ENCODE measurements around the gene ZBTB25.

The ZBTB25 gene

GRCh38 chr14:64409126-64409920 is 94.3 kb downstream of the ZBTB25 start:
- TF ChIP-seq CTCF (IDR thresholded peaks at IDR 0.05; ENCODE audit: extremely low read depth, missing control alignments) = no peak
- peak; percentile 36 for DNase-seq (ENCODE audit: low spot score)

GRCh38 chr14:64407329-64407728 is 96.3 kb downstream of the ZBTB25 start:
- DNase-seq (ENCODE audit: low spot score) = no peak
- TF ChIP-seq CTCF (IDR thresholded peaks at IDR 0.05; ENCODE audit: extremely low read depth, missing control alignments) = no peak

DNA sequence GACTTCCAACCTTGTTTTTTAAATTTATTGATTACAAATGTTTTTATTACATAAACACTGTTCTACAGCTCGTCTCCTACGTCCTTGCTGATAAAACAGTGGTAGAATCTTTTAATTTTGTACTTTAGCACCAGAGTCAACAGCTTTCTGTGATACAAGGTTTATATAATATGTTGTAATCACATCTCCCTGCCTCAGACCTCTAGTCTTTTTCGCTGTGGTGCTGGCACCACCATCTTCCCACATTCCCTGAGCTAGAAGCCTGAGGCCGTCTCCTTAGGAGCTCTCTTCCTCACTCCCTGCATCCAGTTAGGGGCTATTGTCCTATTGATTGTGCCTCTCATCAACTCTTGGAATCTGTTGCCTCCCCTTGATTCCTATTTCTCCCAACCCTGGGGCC is 98.3 kb downstream of the ZBTB25 start:
- no peak for TF ChIP-seq CTCF (IDR thresholded peaks at IDR 0.05; ENCODE audit: extremely low read depth, missing control alignments)
- DNase-seq (ENCODE audit: low spot score) = no peak

DNA sequence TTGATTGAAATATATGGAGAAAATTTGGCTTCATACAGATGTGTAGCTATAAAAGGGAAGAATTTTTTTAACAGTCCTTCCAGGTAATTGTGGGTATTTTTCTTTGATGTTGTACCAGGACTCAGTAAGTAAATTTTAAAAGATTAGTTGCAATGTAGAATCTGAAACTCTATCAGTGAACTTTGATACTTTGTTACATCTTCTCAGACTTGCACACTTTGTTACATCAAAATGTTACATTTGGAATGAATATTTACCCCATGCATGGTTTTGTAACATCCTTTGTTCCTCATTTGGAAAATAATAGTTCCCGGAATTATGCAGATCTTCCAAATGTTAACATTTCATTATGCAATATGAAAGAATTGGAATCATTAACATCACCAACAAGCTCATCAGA is 101.7 kb downstream of the ZBTB25 start:
- no peak for DNase-seq (ENCODE audit: low spot score)
- no peak for TF ChIP-seq CTCF (IDR thresholded peaks at IDR 0.05; ENCODE audit: extremely low read depth, missing control alignments)

DNA sequence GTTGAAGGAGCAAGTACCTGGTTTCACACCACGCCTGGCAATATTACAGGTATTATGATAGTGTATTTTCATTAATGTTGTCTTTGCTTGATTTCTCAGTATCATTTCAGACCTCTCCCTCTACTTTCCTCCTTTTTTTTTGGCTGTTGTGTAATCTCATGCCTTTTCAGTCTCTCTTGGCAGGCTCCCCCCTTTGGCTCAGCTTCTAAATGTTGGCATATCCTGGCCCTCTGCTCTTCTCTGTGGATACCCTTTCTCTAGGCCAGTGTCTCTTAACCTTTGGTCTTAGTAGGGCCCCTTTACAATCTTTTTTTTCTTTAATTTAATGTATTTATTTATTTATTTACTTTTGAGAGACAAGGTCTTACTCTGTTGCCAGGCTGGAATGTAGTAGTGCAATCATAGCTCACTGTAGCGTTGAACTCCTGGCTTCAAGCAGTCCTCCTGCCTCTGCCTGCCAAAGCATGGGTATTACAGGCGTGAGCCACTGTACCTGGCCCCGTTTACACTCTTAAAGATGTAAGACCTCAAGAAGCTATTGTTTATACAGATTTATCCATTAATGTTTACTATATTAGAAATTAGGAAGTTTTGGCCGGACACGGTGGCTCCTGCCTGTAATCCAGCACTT is 102.7 kb downstream of the ZBTB25 start:
- TF ChIP-seq CTCF (IDR thresholded peaks at IDR 0.05; ENCODE audit: extremely low read depth, missing control alignments) = no peak
- DNase-seq (ENCODE audit: low spot score) = no peak
